GM12865 (cell line): ENCODE results near the gene PRSS21.

Experiments
- DNase-seq: peaks from one replicate; pipeline ENCODE4 v3.0.0; 2010; ENCODE audit warnings: low read depth
- H3K4me3 ChIP-seq: 2 replicates; pipeline ENCODE4 v1.5.1; 2011; ENCODE audit warnings: mild to moderate bottlenecking, low read depth, low read length, control low read depth
- TF ChIP-seq, protein P1 (sequence below): IDR thresholded peaks from 2 replicates; pipeline ENCODE4 v1.5.1; 2011; ENCODE audit warnings: low read length, control low read depth, low read depth, inconsistent platforms; ENCODE audit not compliant: insufficient read depth; ENCODE audit errors: missing control alignments

PRSS21 gene

GRCh38 chr16:2858245-2859025 lies 41.4 kb downstream of the PRSS21 start:
- no peak overlapping the region for H3K4me3 ChIP-seq
- TF ChIP-seq, protein P1, sequence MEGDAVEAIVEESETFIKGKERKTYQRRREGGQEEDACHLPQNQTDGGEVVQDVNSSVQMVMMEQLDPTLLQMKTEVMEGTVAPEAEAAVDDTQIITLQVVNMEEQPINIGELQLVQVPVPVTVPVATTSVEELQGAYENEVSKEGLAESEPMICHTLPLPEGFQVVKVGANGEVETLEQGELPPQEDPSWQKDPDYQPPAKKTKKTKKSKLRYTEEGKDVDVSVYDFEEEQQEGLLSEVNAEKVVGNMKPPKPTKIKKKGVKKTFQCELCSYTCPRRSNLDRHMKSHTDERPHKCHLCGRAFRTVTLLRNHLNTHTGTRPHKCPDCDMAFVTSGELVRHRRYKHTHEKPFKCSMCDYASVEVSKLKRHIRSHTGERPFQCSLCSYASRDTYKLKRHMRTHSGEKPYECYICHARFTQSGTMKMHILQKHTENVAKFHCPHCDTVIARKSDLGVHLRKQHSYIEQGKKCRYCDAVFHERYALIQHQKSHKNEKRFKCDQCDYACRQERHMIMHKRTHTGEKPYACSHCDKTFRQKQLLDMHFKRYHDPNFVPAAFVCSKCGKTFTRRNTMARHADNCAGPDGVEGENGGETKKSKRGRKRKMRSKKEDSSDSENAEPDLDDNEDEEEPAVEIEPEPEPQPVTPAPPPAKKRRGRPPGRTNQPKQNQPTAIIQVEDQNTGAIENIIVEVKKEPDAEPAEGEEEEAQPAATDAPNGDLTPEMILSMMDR = no peak
- DNase-seq = no peak

DNA sequence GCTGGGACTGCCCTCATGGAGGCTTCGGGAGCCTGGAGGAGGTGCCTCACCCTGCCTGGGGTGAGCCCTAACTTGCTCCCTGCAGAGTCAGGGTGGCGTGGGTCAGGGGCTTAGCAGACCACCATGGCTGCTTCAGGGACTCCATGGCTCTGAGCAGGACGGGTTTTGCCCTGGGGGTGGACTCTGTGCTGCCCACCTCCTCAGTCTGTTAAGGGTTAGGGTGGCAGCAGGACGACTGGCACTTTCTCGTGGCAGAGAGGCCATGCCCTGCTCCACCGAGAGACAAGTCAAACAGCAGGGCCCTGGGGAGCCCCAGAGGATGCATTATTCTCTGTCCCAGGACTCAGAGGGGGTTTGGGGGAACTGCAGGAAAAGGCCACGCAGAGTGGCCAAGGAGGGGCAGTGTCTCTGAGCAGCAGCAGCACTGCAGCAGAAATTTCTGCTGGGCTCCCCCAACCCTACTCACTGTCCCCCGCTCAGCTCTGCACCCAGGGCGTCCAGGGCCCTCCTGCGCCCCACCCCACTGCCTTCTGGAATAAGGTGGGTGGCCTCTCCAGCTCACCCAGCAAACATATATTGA lies 42.7 kb downstream of the PRSS21 start:
- TF ChIP-seq, protein P1 = no peak

GRCh38 chr16:2860826-2861567 lies 44.0 kb downstream of the PRSS21 start:
- no peak for DNase-seq
- TF ChIP-seq, protein P1 = no peak
- no peak overlapping the region for H3K4me3 ChIP-seq

More for the DNA sequence above, 42.7 kb downstream of the PRSS21 start:
- DNase-seq = no peak
- no peak overlapping the region for H3K4me3 ChIP-seq

DNA sequence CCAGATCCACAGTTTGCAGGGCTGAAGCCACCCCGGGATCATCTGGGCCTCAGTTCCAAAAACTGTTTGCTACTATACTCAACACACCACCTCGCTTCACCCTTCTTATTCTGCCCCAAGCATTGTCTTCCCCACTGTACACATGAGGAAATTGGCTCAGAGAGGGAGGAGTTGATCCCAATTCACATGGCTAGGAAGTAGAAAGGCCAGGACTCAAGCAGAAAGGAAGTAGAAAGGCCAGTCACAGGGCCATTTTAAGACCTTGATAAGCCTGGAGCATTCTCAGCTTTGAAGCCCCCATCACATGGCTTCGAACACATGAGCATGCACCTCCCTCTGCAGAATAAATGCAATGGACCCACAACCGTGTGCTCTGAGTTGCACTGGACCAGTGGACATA lies 48.6 kb downstream of the PRSS21 start:
- H3K4me3 ChIP-seq = no peak overlapping the region
- TF ChIP-seq, protein P1 = no peak
- DNase-seq = no peak

DNA sequence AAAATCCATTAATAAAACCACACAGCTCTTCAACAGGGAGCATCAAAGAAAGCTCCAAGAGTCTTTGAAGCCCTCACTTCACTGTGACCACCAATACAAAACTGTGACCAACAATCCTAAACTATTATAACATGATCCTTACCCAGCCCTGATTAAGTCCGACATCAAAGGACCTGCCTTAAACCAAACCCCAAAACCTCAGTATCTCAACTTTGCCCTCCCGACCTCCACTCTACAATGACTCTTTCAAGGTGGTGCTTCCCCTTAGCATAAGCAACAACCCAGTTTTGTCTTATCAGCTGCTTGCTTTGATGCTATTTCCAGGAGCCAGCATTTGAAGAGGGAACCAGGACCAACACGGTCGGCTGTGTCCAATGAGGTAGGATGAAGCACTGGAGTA lies 49.4 kb downstream of the PRSS21 start:
- no peak overlapping the region for H3K4me3 ChIP-seq
- TF ChIP-seq, protein P1 = no peak
- DNase-seq = no peak

GRCh38 chr16:2867661-2867986 lies 50.6 kb downstream of the PRSS21 start:
- DNase-seq = no peak
- peak overlapping the region; percentile 74 for H3K4me3 ChIP-seq
- TF ChIP-seq, protein P1 = no peak
